ENCODE results near the gene BCL10.

The BCL10 gene

DNA sequence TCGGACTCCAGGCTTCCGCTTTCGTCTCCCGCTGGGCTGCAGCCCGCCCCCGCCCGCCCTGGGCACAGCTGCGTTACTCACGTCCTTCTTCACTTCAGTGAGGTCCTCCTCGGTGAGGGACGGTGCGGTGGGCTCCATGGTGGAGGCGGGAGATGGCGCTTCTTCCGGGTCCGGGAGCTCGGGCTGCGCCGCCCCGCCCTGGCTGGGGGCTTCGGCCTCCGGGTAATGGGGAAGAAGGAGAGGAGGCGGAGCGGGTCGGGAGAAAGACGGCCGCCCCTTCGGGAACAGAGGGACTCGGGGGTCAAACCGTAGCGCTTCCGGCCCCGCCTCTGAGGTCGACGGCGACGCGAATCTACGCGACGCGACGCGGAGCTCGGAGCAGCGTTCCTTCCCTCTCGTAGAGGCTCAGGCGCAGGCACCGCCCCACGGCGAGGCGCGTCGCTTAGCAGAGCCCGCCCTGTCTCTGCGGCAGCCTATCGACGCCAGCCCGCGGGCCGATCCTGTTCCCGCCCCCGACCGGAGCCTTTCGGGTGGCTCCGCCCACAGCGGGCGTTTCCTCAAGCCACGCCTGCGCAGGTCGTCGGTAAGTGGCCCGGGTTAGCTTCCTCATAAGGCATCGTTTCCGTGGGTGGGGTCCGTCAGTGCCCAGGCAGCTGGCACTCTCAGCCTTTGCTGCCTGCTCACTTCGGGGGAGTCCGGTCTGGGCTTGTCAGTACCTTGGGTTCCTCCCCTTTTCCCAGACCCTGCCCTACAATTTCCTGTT lies at the start of gene BCL10:
BCL10 (minus strand) TSS at position 418 of the 763 bp plus-strand sequence; CDS start at position 138, 280 bp downstream.
- DNase-seq, result peak; percentile 84

DNA sequence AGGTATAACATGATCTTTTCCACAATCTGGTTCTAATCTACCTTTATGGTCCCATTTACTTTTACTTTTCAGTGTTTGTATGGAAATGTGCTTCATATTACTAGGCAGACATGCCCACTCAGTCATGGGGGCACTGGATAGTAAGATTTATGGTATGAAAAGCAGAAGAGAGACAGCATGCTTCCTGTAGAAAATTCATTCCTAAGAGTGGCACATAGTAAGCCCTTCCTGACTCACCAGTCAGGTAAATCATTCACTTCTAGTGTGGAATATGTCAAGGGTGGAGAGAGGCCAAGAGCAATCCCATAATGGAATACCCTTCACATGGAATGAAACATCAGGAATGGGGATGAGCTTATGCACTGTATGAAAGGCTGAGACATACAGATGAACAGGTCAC lies 49.5 kb upstream of the BCL10 start:
- no peak for DNase-seq

DNA sequence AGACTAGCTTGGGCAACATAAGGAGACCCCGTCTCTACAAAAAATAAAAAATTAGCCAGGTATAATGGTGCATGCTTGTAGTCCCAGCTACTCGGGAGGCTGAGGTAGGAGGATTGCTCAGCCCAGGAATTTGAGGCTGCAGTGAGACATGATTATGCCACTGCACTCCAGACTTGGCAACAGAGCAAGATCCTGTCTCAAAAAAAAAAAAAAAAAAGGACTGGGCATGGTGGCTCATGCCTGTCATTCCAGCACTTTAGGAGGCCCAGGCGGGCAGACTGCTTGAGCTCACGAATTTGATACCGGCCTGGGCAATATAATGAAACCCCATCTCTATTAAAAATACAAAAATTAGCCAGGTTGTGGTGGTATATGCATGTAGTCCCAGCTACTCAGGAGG lies 47.3 kb upstream of the BCL10 start:
- DNase-seq, result no peak

DNA sequence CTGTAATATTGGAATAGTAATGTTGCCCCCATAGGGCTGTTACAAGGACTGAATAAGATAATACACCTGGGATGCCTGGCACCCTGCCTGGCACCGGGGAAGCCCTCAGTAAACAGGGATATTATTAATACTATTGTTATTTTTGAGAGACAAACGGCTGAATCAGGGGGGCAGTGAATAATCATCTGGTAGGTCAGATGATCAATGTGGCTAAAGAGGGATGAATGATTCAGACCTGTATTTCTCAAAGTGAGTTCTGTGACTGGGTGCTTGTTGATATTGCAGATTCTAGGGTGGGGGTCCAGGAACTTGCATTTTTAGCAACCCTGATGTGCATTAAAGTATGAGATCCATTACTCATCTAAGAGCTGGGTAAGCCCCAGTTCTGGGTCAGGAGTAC lies 46.2 kb upstream of the BCL10 start:
- no peak for DNase-seq

DNA sequence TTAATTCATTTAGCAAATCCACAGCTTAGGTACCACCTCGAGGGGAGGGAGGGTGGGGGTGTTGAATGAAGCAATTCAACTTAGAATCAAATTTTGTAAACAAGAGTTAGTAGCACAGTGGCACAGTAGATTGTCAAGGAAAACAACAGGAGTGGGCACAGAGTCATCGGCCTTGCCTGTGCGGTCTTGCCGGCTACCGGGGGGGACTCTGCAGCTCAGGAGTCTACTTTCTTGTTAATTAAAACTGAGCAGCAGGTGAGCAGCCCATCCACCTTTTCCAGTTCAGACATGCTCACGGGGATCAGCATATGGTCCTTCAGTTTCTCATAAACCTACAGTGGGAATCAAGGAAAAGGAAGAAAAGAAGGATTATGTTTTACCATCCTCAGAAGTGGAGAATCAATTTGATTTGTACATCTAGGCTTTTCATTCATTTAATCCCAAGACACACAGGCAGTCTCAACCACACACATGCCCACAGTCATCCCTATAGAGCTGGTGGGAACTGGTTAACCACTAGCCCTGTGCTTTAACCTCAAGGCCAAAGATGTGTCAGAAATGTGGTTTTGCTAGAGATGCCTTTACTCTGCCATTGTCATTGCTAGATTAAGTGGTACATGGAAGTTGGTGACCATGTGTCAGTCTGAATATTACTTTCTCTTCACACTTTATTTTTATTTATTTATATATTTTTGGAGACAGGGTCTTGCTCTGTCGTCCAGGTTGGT lies 45.0 kb upstream of the BCL10 start:
- DNase-seq, result no peak

DNA sequence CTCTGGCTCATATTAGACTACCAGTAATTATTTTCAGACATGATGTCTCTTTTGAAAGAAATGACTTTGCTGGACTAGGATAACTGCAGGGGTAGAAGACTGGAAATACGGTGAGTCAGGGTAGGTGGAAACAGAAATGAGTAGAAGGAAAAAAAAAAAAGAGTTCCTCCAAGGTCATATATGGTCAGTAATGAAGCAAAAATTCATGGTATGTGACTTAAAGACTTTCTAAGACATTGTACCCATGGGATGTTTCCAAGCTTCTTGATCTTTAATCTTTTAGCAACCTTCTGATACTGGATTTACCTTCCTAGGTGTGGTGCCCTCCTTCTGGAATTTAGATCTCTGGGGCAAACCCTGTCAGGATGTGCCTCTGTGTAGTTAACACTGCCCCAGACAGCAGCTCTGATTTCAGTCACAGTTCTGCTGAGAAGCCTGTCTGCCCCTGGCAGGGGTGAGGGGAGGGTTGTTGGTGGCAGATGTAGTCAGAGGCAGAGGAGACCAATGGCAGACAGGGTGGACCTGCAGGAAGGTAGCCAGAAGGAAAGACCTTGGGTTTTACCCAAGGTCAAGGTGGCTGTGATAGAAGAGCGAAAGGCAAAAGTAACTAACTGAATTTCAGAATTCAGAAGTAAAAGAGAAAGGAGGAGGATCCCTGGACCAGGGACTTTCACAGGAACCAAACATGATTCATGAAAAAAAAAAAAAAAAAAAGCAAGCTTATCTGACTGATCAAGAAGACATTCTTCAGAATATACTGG lies 44.1 kb upstream of the BCL10 start:
- no peak for DNase-seq

DNA sequence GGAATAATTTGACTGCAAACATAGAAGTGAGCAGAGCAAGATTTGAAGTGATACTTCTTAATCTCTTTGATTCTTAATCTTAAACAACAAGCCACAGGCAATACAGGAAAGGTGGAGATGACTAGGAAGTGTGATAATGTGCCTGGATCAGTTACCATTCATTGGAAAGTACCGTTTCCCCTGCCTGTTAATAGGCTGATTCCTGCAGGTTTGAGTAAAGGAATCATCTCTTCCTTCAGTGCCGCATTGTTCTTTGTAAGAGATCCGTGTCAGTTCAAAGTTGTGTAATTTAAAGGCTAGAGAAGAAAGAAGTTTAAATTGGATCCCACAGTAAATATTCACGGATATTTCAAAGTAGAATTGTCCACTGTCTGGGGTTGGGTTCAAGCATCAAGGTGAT lies 43.5 kb upstream of the BCL10 start:
- DNase-seq, result no peak

DNA sequence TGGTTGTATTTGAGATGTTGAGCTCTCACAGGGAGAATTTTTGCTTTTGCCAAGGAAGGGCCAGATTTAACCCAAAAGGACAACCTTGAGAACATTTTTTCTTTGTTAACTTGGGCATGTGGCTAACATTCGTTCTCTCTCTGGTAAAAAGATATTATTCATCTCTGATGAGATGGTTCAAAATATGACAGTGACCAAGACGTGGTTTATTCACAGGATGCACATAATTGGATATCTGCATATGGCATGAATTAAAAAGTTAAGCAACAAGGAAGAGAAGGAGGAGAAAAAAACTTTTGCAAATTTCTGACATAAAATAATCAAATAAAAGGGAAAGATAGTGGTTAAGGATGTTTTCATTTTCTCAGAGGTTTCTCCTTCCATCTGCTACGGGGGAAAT lies 43.1 kb upstream of the BCL10 start:
- DNase-seq, result no peak

DNA sequence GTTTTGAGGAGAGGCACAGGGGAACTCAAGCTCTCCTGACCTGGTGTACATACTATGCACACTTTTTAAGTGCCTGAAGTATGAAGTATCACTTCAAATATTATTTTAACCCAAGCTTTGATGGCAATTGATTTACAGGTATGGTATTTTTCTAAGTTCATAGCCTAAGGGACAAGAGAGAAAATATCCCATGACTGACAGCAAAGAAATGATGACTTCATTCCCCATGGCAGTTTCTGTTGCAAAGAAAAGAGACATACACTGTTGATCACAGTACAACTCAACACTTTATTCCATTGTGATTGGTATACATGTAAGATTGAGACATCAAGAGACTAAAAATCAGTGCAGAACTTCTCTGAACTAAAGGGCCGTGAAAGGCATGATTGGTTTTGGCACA lies 41.8 kb upstream of the BCL10 start:
- no peak for DNase-seq

DNA sequence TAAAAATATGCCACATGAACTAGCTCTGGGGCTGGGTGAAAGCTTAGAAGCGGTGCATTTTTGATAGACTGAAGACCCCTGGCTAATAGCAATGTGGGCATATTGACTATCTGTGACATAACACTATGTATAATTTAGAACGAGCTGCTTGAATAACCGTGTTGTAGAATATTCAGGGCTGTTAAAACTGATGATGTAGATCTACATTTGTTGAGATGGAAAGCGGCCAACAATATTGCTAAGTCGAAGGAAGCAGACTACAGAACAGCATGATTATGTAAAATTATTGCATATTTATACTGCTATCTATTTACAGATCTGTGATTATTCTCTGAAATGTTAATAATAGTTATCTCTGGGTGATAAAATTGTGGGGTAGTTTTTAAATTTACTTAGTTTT lies 41.1 kb upstream of the BCL10 start:
- DNase-seq, result no peak

DNA sequence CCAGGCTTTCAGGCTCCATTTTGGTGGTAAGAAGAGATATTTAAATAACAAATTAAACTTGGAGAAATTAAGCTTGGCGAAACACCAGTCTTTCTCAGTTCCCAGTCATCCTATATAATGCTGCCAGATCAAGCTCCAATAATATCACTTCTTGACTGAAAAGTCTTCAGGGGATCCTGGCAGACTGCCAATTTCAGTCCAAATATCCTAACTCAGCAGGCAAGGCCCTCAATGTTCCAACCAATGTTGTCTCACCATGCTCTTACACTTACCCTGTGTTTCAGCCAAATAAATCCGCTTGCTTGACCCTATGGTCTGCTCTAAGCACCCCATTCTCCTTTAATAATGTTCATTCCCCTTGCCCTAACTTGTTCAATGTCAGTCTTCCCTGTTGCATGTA lies 39.9 kb upstream of the BCL10 start:
- DNase-seq, result no peak

DNA sequence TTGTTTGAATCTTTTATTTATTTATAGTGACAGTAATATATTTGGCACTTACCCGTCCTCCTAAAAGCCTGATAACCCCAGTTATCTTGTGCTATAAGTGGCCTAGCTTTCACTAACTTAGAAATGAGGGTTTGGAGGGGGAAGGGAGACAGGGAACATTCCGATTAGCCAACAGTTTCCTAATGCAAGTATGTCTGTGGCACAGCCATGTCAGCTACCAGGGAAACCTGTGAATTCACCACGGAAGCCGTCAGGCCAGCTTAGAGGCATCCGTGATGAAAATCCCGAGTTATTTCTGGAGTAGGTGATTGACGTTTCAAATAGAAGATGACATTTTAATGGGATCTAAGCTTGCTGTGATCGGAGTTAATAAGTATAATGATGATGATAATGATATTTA lies 39.4 kb upstream of the BCL10 start:
- DNase-seq, result no peak

DNA sequence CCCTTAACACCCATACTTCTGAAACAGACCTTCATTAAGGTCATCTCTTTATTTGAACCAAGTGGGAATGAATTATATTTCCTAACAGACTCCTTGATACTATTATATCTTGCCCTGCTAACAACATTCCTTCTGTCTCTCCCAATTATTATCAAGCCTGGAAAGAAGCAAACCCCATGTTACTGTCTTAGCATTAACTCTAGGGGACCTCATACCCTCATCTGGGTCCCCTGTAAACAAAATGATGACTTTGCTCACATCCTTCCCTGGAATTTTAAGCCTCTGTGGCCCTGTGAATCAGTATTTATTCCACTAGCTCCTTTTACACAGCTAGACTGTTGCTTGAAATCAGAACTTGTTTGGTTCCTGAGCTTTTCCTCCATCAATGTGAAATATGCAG lies 38.3 kb upstream of the BCL10 start:
- no peak for DNase-seq

DNA sequence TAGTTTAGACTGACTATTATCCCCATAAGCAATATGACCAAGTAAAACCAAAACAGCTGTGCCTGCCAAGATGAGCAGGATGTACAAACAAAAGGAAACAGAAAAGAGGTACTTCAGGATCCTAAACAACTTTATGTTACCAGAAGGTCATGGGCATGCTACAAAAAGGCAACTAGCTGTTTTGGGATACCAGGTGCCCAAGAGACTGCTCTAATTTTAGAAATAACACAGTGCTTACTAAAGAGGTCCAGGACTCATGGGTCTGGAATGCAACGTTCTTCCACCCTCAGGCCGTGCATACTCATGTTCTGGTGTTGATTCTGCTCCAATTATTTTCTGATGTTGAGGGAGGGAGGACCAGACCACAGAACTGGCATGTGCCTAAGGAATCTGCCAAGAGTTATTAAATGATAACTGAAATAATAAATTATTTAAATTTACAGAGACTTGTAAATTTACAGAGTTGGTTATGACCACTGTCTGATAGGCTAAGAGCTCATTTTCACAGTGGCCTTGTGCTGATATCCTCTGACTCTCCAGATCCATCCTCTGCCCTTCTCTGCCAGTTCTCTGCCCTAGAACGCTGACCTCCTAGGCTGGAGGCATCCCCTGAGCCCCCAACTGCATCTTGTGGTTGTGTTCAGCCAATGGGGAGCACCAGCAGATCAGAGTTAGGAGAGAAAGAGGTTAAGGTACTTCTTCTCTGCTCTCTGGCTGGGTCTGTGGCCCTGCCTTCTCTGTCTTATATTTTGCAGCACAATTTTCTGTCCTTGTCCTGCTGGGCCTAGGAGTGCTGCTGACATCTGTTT lies 37.7 kb upstream of the BCL10 start:
- DNase-seq, result no peak

DNA sequence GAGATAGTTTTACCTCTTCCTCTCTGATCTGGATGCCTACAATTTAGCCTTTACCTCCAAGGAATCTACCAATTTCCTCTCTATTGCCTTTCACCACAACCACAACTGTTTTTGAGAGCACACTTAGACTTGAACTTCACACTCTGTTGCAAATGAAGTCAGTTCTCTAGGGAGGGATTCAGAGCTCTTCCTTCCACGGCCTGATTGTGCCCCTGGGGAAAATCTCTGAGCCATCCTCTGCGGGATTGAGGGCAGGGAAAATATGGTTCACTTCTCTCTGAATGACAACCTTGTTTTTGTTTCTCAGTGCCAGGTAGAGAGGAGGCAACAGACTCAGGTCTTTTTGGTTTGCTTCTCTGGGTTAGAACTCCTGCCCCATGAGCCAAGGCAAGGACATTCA lies 35.4 kb upstream of the BCL10 start:
- peak; percentile 24 for DNase-seq

DNA sequence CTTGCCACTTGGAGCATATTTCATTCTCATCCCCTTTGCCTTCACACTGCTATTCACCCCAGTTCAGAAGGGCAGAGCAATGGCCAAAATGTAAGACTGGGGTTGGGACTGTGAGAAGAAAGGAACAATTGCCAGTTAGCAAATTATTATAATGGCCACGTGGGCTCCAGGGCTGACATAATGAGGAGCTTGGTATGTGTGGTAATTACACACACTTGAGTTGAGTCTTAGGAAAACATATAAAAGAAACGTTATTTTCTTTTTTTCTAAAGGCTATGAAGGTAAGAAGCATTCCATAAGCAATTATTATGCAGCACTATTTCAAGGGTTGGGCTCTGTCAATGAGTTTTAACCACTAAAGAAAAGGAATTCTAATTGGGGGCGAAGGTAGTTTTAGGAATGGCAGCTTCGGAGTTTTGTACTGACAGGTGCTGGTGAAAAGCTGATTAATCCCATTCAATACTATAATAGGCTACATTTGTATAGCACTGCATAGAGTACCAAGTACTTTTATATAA lies 32.5 kb upstream of the BCL10 start:
- DNase-seq, result no peak

DNA sequence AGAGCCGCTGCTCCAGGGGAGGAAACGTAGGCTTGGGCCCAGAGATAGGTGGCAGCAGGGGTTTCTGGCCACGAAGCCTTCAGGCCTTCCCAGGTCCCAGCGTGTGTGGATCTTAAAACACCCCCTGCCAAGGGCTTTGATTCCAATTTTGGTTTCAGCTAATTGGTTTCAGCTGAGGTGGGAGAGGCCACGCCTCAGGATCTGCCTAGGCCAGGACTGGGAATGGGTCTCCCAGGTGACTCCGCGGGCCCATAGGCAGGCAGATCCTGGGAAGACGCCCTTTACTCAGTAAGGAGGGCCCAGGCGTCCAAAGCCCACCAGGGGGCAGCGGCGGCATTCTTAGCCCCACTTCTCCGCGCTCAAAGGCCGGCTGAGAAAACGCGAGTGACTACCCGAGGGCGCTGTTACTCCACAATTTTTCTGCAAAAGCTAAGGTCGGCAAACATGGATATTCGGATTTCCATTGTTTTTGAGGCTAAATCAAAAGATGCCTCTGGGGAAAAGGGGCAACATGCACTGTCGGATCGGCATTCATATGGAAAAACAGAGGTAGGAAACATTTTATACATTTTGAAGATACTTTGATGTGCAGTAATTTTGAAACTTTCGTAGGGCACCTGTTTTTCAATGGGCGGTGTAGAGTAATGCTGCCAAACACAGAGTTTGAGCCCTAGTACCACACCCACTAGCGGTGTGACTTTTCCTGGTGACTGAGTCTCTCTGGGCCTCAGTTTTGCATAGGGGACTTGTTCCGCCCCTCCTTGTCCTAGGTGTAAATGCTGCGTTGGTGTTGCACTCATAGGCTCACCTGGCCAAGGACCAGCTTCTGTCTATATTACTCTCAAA lies 31.8 kb upstream of the BCL10 start:
- DNase-seq, result no peak

DNA sequence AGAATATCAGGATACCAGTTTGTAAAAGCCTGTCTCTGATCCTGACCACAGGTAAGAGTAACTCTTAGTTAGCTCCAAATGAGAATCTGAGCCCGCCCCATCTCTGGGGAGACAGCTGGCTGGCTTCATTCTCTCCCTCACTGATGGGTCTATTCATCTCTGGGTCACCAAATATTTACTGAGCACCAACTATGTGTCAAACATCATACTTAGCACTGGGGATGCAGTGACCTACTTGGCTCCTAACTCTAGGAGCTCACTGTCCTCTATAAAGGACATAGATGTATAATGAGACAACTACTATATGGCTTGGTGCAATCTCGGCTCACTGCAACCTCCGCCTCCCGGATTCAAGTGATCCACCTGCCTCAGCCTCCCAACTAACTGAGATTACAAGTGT lies 29.8 kb upstream of the BCL10 start:
- DNase-seq, result no peak

DNA sequence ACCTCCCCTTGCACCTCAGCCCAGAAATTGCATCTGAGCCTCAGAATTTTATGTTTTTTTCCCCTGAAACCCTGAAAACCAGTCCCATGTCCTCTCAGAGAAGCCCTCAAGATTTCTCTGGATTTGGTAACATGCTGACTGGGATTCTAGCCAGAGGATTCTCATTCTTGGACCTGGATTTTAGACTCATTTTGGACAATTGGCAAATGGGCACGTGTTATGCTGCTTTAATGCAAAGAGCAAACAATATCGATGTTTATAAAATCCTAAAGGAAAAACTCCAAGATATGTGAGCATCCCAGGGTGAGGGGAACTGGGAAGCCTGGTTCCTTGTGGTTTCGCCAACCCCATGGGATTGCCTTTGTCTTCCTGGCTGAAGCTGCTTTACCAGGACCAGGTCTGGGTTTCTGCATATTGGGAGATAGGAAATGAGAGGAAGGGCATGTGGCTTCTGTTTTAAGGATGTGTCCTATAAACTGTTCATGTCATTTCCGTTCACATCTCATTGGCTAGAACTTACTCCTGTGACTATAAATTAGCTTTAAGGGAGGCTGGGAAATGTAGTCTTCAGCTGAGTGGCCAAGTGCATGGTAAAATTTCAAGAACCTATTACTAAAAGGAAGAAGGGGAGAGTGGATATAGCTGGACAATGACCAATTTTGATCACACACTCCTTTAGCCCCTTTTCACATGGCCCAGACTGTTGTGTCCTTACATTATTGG lies 27.2 kb upstream of the BCL10 start:
- no peak for DNase-seq

DNA sequence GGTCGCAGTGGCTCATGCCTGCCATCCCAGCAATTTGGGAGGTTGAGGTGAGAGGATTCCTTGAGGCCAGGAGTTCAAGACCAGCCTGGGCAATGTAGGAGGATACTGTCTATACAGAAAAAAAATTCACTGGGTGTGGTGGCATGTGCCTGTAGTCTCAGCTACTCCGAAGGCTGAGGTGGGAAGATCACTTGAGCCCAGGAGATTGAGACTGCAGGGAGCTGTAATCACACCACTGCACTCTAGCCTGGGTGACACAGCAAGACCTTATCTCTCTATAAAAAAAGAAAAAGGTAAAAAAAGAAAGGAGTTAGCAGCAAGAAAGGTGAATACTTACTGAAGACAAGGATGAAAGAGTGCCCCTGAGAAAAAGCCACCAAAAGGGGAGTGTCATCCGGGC lies 23.7 kb upstream of the BCL10 start:
- DNase-seq, result no peak

Data from NCI-H187 treated with DMSO at 0.1 percent for 48 hours (cell line).